GM06990 (cell line): ENCODE results near the gene GNMT.
A peak's percentile ranks its signal among the peaks of the same experiment; 100 is the strongest.

ENCODE experiments used
- DNase-seq: peaks from one replicate; pipeline ENCODE4 v3.0.0-alpha.2; 2011; ENCODE audit not compliant: insufficient read length; ENCODE audit errors: extremely low read depth
- H3K27me3 ChIP-seq: replicated peaks from 2 replicates; pipeline ENCODE4 v1.6.0; 2011; ENCODE audit warnings: low read length; ENCODE audit not compliant: control insufficient read depth, insufficient read depth
- H3K36me3 ChIP-seq: 2 replicates; pipeline ENCODE4 v1.5.1; 2011; ENCODE audit warnings: low read length; ENCODE audit not compliant: control insufficient read depth, insufficient read depth
- H3K4me3 ChIP-seq: replicated peaks from 2 replicates; pipeline ENCODE4 v1.5.1; 2011; ENCODE audit warnings: low read depth, mild to moderate bottlenecking, control low read depth, low read length
- CTCF ChIP-seq: IDR thresholded peaks from 2 replicates; pipeline ENCODE4 v1.5.1; 2011; ENCODE audit warnings: low read length, control low read depth, mild to moderate bottlenecking, inconsistent platforms; ENCODE audit not compliant: insufficient read depth, poor library complexity, severe bottlenecking

Gene GNMT

GRCh38 chr6:43005844-43006243 lies 45.3 kb downstream of the GNMT start:
- TF ChIP-seq CTCF = no peak
- peaks cover 17% of the 10 kb centered on the region for H3K36me3 ChIP-seq
- no peaks in the 10 kb centered on the region for H3K27me3 ChIP-seq
- DNase-seq = no peak
- H3K4me3 ChIP-seq = no peak overlapping the region

- peaks cover 21% of the 10 kb centered on the region for H3K36me3 ChIP-seq
- no peak for DNase-seq
- no peaks in the 10 kb centered on the region for H3K27me3 ChIP-seq
- TF ChIP-seq CTCF = no peak
- no peak overlapping the region for H3K4me3 ChIP-seq
Measured at GRCh38 chr6:43006251-43006650, 45.7 kb downstream of the GNMT start.

- Histone ChIP-seq H3K27me3 (no peaks in the 10 kb centered on the region), H3K36me3 (peaks cover 27% of the 10 kb centered on the region), H3K4me3 (no peak overlapping the region)
- no peak for DNase-seq
- TF ChIP-seq CTCF = no peak
Measured at GRCh38 chr6:43007126-43007525, 46.6 kb downstream of the GNMT start.

GRCh38 chr6:43009124-43009523 lies 48.6 kb downstream of the GNMT start:
- TF ChIP-seq CTCF = peak; percentile 62
- no peak overlapping the region for H3K4me3 ChIP-seq
- H3K36me3 ChIP-seq = peaks cover 30% of the 10 kb centered on the region
- no peaks in the 10 kb centered on the region for H3K27me3 ChIP-seq
- DNase-seq = no peak

- no peak for TF ChIP-seq CTCF
- peaks cover 30% of the 10 kb centered on the region for H3K36me3 ChIP-seq
- DNase-seq = no peak
- H3K27me3 ChIP-seq = no peaks in the 10 kb centered on the region
- no peak overlapping the region for H3K4me3 ChIP-seq
Measured at GRCh38 chr6:43011207-43011606, 50.7 kb downstream of the GNMT start.

GRCh38 chr6:43012364-43012763 lies 51.8 kb downstream of the GNMT start:
- H3K4me3 ChIP-seq = peak overlapping the region; percentile 67
- peaks cover 26% of the 10 kb centered on the region for H3K36me3 ChIP-seq
- no peak for TF ChIP-seq CTCF
- no peak for DNase-seq
- no peaks in the 10 kb centered on the region for H3K27me3 ChIP-seq
